Cardiac fibroblast (primary cell): ENCODE results near the gene EPHA10.

Source experiments
- DNase-seq, 2 donors: peaks; one replicate each; pipeline versions ENCODE4 v3.0.0 to v3.0.0-alpha.2; 2010; ENCODE audit warnings: low read depth in 2 of 2
- H3K4me3 ChIP-seq, 2 donors: replicated peaks in 1 of 2; 1 replicate in 1 of 2; 2 replicates in 1 of 2; pipeline ENCODE4 v1.5.1; 2011; ENCODE audit warnings: low read depth in 2 of 2, low read length in 2 of 2, mild to moderate bottlenecking in 2 of 2, moderate library complexity in 1 of 2
- TF ChIP-seq, protein P1 (sequence below): IDR thresholded peaks from one replicate; pipeline ENCODE4 v1.5.1; 2011; ENCODE audit warnings: low read depth, mild to moderate bottlenecking, low read length, inconsistent platforms

Gene EPHA10

GRCh38 chr1:37732111-37732780 is 32.7 kb downstream of the EPHA10 start:
- no peak for DNase-seq
- no peak overlapping the region for H3K4me3 ChIP-seq
- TF ChIP-seq, protein P1, sequence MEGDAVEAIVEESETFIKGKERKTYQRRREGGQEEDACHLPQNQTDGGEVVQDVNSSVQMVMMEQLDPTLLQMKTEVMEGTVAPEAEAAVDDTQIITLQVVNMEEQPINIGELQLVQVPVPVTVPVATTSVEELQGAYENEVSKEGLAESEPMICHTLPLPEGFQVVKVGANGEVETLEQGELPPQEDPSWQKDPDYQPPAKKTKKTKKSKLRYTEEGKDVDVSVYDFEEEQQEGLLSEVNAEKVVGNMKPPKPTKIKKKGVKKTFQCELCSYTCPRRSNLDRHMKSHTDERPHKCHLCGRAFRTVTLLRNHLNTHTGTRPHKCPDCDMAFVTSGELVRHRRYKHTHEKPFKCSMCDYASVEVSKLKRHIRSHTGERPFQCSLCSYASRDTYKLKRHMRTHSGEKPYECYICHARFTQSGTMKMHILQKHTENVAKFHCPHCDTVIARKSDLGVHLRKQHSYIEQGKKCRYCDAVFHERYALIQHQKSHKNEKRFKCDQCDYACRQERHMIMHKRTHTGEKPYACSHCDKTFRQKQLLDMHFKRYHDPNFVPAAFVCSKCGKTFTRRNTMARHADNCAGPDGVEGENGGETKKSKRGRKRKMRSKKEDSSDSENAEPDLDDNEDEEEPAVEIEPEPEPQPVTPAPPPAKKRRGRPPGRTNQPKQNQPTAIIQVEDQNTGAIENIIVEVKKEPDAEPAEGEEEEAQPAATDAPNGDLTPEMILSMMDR = no peak

- TF ChIP-seq, protein P1 = no peak
- no peak for DNase-seq
- no peak overlapping the region for H3K4me3 ChIP-seq
These were observed 33.5 kb downstream of the EPHA10 start for GRCh38 chr1:37731312-37732019.

- no peak overlapping the region for H3K4me3 ChIP-seq
- TF ChIP-seq, protein P1 = no peak
- no peak for DNase-seq
These were observed 34.5 kb downstream of the EPHA10 start for GRCh38 chr1:37730376-37730775.

GRCh38 chr1:37728416-37728815 is 36.5 kb downstream of the EPHA10 start:
- no peak for DNase-seq
- no peak overlapping the region for H3K4me3 ChIP-seq
- TF ChIP-seq, protein P1 = no peak

- no peak overlapping the region for H3K4me3 ChIP-seq
- TF ChIP-seq, protein P1 = no peak
- DNase-seq = no peak
These were observed 38.0 kb downstream of the EPHA10 start for GRCh38 chr1:37726751-37727585.

GRCh38 chr1:37725851-37726613 is 38.9 kb downstream of the EPHA10 start:
- no peak overlapping the region for H3K4me3 ChIP-seq
- DNase-seq = no peak
- TF ChIP-seq, protein P1 = no peak
